GM10266 (cell line): ENCODE results near the gene ARHGAP24.
"Not testable (repeated sequence)": the region's sequence is repeated elsewhere in the genome, so short reads cannot be mapped to it uniquely, and the experiment has no call there.

Experiments
- DNase-seq: peaks from one replicate; pipeline ENCODE4 v3.0.0; 2012; ENCODE audit errors: extremely low spot score
- TF ChIP-seq, protein P1 (sequence below): IDR thresholded peaks from 2 replicates; pipeline ENCODE4 v1.5.1; 2012; ENCODE audit warnings: mild to moderate bottlenecking, low read depth; ENCODE audit not compliant: control insufficient read depth, insufficient read depth; ENCODE audit errors: missing control alignments

The ARHGAP24 gene

DNA sequence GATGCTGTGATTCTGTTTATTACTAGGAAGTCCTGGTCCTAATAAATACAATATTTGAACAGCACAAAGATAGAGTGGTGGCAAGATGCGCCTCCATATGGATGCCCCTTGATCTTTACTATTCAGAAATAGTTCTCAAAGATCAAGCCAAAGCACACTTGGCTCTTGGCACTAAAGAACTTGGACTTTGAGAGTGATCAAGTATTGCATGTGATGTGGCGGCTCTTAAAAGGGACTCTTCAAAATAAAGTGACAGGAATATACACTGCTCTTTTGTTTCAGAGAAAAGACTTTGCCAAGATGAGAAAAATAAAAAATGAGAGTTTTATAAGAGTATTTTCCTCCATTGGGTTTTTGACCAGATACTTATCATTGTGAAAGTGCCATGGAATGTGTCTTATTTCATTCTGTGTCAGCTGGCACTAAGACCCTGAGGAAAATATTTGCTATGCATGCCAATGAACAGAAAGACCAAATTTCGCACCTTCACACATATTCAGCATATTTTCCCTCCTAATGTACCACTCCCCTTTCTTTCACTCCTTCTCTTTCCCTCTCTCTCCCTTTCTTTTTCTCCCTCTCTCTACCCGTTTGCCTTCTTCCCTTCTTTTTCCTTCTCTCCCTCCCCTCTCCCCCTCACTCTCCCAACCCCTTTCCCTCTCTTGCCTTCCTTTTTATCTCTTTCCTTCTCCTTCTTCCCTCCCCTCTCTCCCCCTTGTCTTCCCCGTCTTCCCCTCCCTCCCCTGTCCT is 35.1 kb downstream of the ARHGAP24 start:
- TF ChIP-seq, protein P1, sequence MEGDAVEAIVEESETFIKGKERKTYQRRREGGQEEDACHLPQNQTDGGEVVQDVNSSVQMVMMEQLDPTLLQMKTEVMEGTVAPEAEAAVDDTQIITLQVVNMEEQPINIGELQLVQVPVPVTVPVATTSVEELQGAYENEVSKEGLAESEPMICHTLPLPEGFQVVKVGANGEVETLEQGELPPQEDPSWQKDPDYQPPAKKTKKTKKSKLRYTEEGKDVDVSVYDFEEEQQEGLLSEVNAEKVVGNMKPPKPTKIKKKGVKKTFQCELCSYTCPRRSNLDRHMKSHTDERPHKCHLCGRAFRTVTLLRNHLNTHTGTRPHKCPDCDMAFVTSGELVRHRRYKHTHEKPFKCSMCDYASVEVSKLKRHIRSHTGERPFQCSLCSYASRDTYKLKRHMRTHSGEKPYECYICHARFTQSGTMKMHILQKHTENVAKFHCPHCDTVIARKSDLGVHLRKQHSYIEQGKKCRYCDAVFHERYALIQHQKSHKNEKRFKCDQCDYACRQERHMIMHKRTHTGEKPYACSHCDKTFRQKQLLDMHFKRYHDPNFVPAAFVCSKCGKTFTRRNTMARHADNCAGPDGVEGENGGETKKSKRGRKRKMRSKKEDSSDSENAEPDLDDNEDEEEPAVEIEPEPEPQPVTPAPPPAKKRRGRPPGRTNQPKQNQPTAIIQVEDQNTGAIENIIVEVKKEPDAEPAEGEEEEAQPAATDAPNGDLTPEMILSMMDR = no peak

DNA sequence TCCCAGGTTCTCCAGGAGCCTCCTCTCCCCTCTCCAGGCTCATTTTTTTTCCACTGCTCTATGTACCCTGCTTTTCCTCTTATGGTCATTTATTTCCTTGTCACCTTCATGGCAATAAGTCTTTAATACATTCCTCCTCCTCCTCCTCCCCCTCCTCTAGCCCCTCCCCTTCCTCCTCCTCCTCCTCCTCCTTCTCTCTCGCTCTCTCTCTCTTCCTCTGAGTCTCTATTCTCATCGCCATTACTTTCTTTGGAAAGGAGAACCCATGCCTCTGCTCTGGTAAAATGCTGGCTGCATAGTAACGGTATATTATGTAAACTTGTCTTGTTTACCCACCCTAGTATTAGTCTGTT is 35.7 kb downstream of the ARHGAP24 start:
- TF ChIP-seq, protein P1 = no peak

More for the DNA sequence above, 35.1 kb downstream of the ARHGAP24 start:
- DNase-seq = no peak

DNA sequence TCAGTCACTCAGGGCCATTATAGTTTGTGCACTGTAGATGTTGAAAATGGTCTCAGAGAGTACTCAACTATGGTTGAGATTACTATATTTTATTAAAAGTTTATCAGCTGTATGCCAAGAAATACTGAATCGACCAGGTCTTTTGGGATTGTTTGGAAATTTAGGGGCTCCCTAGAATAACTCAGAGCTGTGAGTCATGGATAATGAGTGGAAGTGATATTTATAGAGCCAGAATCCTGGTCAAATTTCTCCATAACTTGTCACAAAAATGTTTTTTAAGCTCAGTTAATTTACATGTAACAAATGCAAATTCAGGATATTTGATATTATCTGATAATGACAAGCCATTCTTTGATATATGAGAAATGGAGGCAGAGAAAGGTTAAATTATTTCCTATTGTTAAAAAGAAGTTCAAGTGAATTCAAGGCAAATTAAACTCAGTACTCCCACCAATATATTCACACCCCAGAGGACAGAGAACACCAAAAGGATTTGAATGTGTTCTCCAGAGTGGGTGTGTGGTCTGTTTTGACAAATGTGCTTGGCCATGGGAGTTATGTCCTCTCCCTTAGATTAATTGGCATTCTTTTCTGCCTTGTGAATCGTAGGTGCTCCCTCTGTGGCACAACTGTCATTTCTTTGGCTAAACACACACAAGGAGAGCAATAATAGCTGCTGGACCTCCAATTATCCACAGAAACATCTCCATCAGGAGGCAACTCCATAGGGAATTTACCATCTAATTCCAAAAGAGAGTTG is 37.7 kb downstream of the ARHGAP24 start:
- no peak for DNase-seq
- TF ChIP-seq, protein P1 = no peak

More for the DNA sequence above, 35.7 kb downstream of the ARHGAP24 start:
- no peak for DNase-seq

DNA sequence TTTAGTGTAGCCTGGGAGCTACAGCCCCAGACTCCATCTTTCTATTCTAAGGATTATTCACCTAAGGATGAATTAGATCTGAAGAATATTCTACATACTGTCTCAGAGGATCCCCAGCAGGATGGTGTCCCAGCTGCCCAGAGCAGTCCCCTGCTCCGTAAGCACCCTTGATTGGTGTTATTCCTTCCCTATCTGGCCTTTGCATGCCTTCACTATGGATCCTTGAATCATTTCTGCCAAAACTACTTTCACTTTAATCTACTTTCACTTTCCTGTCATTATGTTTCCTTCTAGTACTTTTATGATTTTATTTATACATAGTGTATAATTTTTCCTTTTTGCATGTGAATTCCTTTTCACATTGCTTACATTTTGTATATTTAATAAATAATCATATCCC is 39.2 kb downstream of the ARHGAP24 start:
- no peak for DNase-seq

DNA sequence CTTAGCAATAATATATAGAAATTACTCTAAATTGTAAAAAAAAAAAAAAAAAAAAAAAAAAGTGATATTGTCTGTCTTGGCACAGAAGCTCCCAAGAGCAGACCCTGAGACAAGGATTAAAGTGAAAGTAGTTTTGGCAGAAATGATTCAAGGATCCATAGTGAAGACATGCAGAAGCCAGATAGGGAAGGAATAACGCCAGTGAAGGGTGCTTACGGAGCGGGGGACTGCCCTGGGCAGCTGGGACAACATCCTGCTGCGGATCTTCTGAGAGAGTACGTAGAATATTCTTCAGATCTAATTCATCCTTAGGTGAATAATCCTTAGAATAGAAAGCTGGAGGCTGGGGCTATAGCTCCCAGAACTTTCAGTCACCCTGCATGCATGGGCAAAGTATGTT is 39.8 kb downstream of the ARHGAP24 start:
- TF ChIP-seq, protein P1 = no peak
- DNase-seq = no peak

More for the DNA sequence above, 39.2 kb downstream of the ARHGAP24 start:
- TF ChIP-seq, protein P1 = no peak

DNA sequence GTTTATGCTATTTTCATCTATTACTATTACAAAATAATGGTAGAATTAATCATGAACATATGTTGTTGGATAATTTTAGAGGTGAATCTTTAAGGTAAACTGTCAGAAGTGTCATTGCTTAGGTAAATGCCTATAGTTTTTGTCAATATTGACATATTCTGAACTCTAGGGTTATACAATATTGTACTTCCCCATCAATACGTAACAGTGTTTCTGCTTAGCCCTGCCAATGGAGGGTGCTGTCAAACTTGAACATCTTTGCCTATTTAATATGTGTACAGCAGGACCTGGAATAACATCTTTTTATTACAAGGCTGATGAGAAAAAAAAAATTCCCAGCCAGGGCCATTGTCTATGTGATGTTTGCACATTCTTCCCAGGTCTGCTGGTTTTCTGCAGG is 40.8 kb downstream of the ARHGAP24 start:
- no peak for DNase-seq
- TF ChIP-seq, protein P1 = peak; percentile 3

DNA sequence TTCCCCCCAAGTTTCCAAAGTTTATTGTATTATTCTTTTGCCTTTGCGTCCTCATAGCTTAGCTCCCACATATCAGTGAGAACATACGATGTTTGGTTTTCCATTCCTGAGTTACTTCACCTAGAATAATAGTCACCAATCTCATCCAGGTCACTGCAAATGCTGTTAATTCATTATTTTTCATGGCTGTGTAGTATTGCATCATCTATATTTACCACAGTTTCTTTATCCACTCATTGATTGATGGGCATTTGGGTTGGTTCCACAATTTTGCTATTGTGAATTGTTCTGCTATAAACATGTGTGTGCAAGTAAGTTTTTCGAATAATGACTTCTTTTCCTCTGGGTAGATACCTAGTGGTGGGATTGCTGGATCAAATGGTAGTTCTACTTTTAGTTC is 43.6 kb downstream of the ARHGAP24 start:
- not testable (repeated sequence) for DNase-seq
